C4-2B (cell line): Measurements from ENCODE around the gene MYH1.

ENCODE experiments used
- ZFX ChIP-seq: fragments of 450-650 bp; IDR thresholded peaks from 2 replicates; pipeline ENCODE4 v1.6.1; 2017
- TF ChIP-seq, protein P1 (sequence below): fragments of 450-650 bp; conservative IDR thresholded peaks from 2 replicates; pipeline ENCODE4 v1.5.1; 2017; ENCODE audit warnings: mild to moderate bottlenecking

DNA sequence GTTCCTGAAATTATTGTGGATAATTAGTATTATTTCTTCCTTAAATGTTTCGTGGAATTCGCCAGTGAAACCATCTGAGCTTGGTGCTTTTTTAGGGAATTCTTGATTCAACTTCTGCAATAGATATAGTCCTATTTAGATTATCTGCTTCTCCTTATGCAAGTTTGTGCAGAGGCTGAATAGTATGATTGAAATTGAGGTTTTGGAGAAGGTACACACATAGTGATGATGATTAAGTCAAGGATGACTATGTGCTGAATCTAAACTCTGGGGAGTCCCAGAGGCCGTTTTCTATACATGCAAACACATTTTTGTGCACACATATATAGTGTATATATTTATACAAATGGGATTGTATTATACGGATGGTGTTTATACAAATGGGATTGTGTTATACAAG, 43.8 kb downstream of the MYH1 start:
- TF ChIP-seq, protein P1, sequence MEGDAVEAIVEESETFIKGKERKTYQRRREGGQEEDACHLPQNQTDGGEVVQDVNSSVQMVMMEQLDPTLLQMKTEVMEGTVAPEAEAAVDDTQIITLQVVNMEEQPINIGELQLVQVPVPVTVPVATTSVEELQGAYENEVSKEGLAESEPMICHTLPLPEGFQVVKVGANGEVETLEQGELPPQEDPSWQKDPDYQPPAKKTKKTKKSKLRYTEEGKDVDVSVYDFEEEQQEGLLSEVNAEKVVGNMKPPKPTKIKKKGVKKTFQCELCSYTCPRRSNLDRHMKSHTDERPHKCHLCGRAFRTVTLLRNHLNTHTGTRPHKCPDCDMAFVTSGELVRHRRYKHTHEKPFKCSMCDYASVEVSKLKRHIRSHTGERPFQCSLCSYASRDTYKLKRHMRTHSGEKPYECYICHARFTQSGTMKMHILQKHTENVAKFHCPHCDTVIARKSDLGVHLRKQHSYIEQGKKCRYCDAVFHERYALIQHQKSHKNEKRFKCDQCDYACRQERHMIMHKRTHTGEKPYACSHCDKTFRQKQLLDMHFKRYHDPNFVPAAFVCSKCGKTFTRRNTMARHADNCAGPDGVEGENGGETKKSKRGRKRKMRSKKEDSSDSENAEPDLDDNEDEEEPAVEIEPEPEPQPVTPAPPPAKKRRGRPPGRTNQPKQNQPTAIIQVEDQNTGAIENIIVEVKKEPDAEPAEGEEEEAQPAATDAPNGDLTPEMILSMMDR: no peak
- no peak for TF ChIP-seq ZFX
